SK-N-SH treated with all-trans-retinoic acid at 6 μM for 48 hours (cell line): ENCODE results near the gene HSD11B2.

Experiments
- ATAC-seq: fragments of 200-7000 bp; cut with Tn5 transposase; 3 replicates; pipeline ENCODE4 v1.9.1; 2020; ENCODE audit warnings: mild to moderate bottlenecking, moderate library complexity
- ARNTL ChIP-seq: fragments of 450-650 bp; formaldehyde crosslinking; IDR thresholded peaks from 2 replicates; pipeline ENCODE4 v1.5.0; 2020; ENCODE audit warnings: low read depth, mild to moderate bottlenecking, moderate library complexity, borderline replicate concordance
- CSDC2 ChIP-seq: fragments of 250-450 bp; sonication (Bioruptor Pico); IDR thresholded peaks from 2 replicates; pipeline ENCODE4 v1.5.0; 2020; ENCODE audit warnings: mild to moderate bottlenecking, moderate library complexity
- ESRRG ChIP-seq: fragments of 250-450 bp; sonication (Bioruptor Pico); IDR thresholded peaks from 2 replicates; pipeline ENCODE4 v1.6.1; 2021; ENCODE audit warnings: mild to moderate bottlenecking
- GLIS3 ChIP-seq: fragments of 250-450 bp; sonication (Bioruptor Pico); IDR thresholded peaks from 2 replicates; pipeline ENCODE4 v1.5.0; 2020; ENCODE audit warnings: mild to moderate bottlenecking, moderate library complexity
- ISL1 ChIP-seq: fragments of 250-450 bp; sonication (Bioruptor Pico); IDR thresholded peaks from 2 replicates; pipeline ENCODE4 v2.1.2; 2022; ENCODE audit warnings: mild to moderate bottlenecking, moderate library complexity
- OSR1 ChIP-seq: fragments of 250-450 bp; sonication (Bioruptor Pico); IDR thresholded peaks from 2 replicates; pipeline ENCODE4 v1.8.0; 2022; ENCODE audit warnings: moderate library complexity, mild to moderate bottlenecking, inconsistent platforms
- PPARA ChIP-seq: fragments of 250-450 bp; sonication (Bioruptor Pico); IDR thresholded peaks from 2 replicates; pipeline ENCODE4 v1.5.0; 2020; ENCODE audit warnings: mild to moderate bottlenecking, borderline replicate concordance
- RARB ChIP-seq: fragments of 250-450 bp; sonication (Bioruptor Pico); IDR thresholded peaks from 2 replicates; pipeline ENCODE4 v1.8.0; 2021; ENCODE audit warnings: mild to moderate bottlenecking, moderate library complexity
- SNAI2 ChIP-seq: fragments of 250-450 bp; sonication (Bioruptor Pico); IDR thresholded peaks from 2 replicates; pipeline ENCODE4 v1.5.0; 2020; ENCODE audit warnings: mild to moderate bottlenecking, moderate library complexity
- TCF4 ChIP-seq: fragments of 250-450 bp; sonication (Bioruptor Pico); IDR thresholded peaks from 2 replicates; pipeline ENCODE4 v1.8.0; 2021; ENCODE audit warnings: mild to moderate bottlenecking, moderate library complexity, borderline replicate concordance
- TOX ChIP-seq: fragments of 250-450 bp; sonication (Bioruptor Pico); IDR thresholded peaks from 2 replicates; pipeline ENCODE4 v1.8.0; 2021; ENCODE audit warnings: mild to moderate bottlenecking, moderate library complexity, borderline replicate concordance
- ZC3H10 ChIP-seq: fragments of 250-450 bp; sonication (Bioruptor Pico); IDR thresholded peaks from 2 replicates; pipeline ENCODE4 v1.5.1; 2021; ENCODE audit warnings: mild to moderate bottlenecking, moderate library complexity
- ZFP30 ChIP-seq: fragments of 450-650 bp; formaldehyde crosslinking; IDR thresholded peaks from 2 replicates; pipeline ENCODE4 v1.5.0; 2022; ENCODE audit warnings: mild to moderate bottlenecking, moderate library complexity
- ZNF565 ChIP-seq: fragments of 450-650 bp; formaldehyde crosslinking; conservative IDR thresholded peaks from 2 replicates; pipeline ENCODE4 v1.5.0; 2020; ENCODE audit warnings: low read depth, mild to moderate bottlenecking, moderate library complexity
- ZNF70 ChIP-seq: fragments of 450-650 bp; formaldehyde crosslinking; IDR thresholded peaks from 2 replicates; pipeline ENCODE4 v1.5.0; 2020; ENCODE audit warnings: mild to moderate bottlenecking, moderate library complexity
- TF ChIP-seq, protein P1 (sequence below): fragments of 250-450 bp; sonication (Bioruptor Pico); IDR thresholded peaks from 2 replicates; pipeline ENCODE4 v1.8.0; 2021; ENCODE audit warnings: low read depth, mild to moderate bottlenecking, moderate library complexity, borderline replicate concordance
- TF ChIP-seq, protein P2 (sequence below): fragments of 250-450 bp; sonication (Bioruptor Pico); IDR thresholded peaks from 2 replicates; pipeline ENCODE4 v1.5.0; 2020; ENCODE audit warnings: mild to moderate bottlenecking, moderate library complexity
- TF ChIP-seq, protein P3 (sequence below): fragments of 250-450 bp; sonication (Bioruptor Pico); IDR thresholded peaks from 2 replicates; pipeline ENCODE4 v1.5.1; 2020; ENCODE audit warnings: low read depth, mild to moderate bottlenecking, moderate library complexity
- TF ChIP-seq, protein P4 (sequence below): fragments of 250-450 bp; sonication (Bioruptor Pico); IDR thresholded peaks from 2 replicates; pipeline ENCODE4 v1.5.1; 2021; ENCODE audit warnings: mild to moderate bottlenecking, moderate library complexity

HSD11B2 gene

DNA sequence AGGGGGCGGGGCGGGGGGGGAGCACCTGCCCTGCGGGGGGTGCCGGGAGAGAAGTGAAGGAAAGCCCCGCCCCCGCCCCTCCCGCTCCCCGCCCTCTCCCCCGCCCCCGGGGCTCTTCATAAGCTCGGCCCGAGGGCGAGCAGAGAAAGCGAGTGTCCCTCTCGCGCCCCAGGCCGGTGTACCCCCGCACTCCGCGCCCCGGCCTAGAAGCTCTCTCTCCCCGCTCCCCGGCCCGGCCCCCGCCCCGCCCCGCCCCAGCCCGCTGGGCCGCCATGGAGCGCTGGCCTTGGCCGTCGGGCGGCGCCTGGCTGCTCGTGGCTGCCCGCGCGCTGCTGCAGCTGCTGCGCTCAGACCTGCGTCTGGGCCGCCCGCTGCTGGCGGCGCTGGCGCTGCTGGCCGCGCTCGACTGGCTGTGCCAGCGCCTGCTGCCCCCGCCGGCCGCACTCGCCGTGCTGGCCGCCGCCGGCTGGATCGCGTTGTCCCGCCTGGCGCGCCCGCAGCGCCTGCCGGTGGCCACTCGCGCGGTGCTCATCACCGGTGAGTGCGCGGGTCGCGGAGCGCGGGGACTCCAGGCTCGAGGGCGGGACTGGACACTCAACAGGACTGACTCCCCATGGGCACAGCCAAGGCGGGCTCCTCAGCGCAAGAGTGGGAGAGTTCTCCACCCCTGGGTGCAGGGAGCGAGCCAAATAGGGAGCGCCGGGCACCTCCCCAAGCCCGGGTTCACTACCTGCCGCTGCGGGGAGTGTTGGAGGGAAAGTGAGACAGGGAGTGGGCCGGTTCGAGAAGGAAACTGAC, at the start of gene HSD11B2:
Gene HSD11B2 (plus strand): TSS at position 145 of the 798 bp plus-strand sequence. CDS start 128 bp downstream, at position 273.
- ATAC-seq = peak; percentile 74

DNA sequence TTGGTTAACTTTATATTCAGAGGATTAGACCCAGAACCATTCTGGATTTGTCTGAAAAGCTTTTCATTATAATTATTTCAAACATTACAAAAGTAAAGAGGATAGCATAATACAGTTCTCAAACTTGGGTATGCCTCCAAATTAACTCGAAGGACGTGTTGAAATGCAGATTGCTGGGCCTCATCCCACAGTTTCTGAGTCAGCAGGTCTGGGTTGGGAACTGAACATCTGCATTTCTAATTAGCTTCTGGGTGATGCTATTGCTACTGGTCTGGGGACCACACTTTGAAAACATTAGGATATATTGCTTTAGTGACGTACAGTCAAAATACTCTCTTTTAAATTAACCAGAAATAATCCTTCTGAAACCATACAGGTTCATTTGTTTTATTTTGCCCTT, 47.6 kb upstream of the HSD11B2 start:
- no peak for ATAC-seq
- TF ChIP-seq CSDC2 (CRISPR knock-in tag) (no peak), ZFP30 (CRISPR knock-in tag) (no peak), SNAI2 (CRISPR knock-in tag) (no peak), RARB (CRISPR knock-in tag) (no peak), ISL1 (CRISPR knock-in tag) (no peak), TOX (CRISPR knock-in tag) (no peak)
- TF ChIP-seq, protein P1, sequence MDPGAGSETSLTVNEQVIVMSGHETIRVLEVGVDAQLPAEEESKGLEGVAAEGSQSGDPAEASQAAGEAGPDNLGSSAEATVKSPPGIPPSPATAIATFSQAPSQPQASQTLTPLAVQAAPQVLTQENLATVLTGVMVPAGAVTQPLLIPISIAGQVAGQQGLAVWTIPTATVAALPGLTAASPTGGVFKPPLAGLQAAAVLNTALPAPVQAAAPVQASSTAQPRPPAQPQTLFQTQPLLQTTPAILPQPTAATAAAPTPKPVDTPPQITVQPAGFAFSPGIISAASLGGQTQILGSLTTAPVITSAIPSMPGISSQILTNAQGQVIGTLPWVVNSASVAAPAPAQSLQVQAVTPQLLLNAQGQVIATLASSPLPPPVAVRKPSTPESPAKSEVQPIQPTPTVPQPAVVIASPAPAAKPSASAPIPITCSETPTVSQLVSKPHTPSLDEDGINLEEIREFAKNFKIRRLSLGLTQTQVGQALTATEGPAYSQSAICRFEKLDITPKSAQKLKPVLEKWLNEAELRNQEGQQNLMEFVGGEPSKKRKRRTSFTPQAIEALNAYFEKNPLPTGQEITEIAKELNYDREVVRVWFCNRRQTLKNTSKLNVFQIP (CRISPR knock-in tag) = no peak
- TF ChIP-seq, protein P2, sequence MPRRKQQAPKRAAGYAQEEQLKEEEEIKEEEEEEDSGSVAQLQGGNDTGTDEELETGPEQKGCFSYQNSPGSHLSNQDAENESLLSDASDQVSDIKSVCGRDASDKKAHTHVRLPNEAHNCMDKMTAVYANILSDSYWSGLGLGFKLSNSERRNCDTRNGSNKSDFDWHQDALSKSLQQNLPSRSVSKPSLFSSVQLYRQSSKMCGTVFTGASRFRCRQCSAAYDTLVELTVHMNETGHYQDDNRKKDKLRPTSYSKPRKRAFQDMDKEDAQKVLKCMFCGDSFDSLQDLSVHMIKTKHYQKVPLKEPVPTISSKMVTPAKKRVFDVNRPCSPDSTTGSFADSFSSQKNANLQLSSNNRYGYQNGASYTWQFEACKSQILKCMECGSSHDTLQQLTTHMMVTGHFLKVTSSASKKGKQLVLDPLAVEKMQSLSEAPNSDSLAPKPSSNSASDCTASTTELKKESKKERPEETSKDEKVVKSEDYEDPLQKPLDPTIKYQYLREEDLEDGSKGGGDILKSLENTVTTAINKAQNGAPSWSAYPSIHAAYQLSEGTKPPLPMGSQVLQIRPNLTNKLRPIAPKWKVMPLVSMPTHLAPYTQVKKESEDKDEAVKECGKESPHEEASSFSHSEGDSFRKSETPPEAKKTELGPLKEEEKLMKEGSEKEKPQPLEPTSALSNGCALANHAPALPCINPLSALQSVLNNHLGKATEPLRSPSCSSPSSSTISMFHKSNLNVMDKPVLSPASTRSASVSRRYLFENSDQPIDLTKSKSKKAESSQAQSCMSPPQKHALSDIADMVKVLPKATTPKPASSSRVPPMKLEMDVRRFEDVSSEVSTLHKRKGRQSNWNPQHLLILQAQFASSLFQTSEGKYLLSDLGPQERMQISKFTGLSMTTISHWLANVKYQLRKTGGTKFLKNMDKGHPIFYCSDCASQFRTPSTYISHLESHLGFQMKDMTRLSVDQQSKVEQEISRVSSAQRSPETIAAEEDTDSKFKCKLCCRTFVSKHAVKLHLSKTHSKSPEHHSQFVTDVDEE (CRISPR knock-in tag) = no peak

More for the DNA sequence above, at the start of gene HSD11B2:
- TF ChIP-seq TCF4 (CRISPR knock-in tag) = no peak
- no peak for TF ChIP-seq GLIS3 (CRISPR knock-in tag)
- TF ChIP-seq, protein P2 (CRISPR knock-in tag) = no peak
- TF ChIP-seq CSDC2 (CRISPR knock-in tag) = no peak
- TF ChIP-seq, protein P3, sequence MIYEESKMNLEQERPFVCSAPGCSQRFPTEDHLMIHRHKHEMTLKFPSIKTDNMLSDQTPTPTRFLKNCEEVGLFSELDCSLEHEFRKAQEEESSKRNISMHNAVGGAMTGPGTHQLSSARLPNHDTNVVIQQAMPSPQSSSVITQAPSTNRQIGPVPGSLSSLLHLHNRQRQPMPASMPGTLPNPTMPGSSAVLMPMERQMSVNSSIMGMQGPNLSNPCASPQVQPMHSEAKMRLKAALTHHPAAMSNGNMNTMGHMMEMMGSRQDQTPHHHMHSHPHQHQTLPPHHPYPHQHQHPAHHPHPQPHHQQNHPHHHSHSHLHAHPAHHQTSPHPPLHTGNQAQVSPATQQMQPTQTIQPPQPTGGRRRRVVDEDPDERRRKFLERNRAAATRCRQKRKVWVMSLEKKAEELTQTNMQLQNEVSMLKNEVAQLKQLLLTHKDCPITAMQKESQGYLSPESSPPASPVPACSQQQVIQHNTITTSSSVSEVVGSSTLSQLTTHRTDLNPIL = no peak
- TF ChIP-seq ZNF565 (CRISPR knock-in tag) = no peak
- TF ChIP-seq, protein P1 (CRISPR knock-in tag) = no peak
- TF ChIP-seq ESRRG = no peak
- no peak for TF ChIP-seq OSR1 (CRISPR knock-in tag)
- TF ChIP-seq PPARA (CRISPR knock-in tag) = no peak
- TF ChIP-seq ZNF70 = no peak
- TF ChIP-seq, protein P4, sequence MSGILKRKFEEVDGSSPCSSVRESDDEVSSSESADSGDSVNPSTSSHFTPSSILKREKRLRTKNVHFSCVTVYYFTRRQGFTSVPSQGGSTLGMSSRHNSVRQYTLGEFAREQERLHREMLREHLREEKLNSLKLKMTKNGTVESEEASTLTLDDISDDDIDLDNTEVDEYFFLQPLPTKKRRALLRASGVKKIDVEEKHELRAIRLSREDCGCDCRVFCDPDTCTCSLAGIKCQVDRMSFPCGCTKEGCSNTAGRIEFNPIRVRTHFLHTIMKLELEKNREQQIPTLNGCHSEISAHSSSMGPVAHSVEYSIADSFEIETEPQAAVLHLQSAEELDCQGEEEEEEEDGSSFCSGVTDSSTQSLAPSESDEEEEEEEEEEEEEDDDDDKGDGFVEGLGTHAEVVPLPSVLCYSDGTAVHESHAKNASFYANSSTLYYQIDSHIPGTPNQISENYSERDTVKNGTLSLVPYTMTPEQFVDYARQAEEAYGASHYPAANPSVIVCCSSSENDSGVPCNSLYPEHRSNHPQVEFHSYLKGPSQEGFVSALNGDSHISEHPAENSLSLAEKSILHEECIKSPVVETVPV (CRISPR knock-in tag) = no peak
- TF ChIP-seq ARNTL (CRISPR knock-in tag) = no peak
- no peak for TF ChIP-seq ZC3H10 (CRISPR knock-in tag)
